Measurements from ENCODE around the gene PSAPL1.

DNA sequence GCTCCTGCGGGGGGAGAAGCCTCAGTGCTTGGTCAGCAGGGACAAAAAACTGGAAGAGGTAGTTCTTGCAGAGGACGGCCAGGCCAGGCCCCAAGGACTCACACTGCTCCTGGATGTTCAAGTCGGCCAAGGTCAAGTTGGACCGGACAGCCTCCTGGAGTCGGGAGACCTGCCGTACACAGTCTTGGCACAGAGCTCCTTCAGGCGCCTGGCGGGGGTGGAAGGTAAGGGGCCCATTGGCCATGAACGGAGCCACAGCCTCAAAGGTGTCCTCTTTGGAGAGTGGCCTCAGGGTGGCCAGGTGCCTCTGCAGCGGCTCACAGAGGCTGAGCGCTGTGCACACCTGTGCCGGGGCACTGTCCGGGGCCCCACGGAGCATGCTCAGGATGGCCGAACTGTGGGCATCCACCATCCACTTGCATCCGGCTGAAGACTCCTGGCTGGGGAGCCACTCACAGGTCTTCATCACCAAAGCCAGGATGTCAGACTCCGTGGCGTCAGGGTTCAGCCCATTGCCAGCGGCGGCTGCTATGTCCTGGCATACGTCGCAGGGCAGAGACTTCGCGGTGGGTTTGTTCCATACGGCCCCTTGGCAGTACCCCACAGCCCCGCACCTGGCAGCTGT, 477 bp downstream of the PSAPL1 start:
- no peak for TF ChIP-seq EZH2 (IDR thresholded peaks at IDR 0.05; ENCODE audit: insufficient read depth, poor library complexity, severe bottlenecking)
- no peak for TF ChIP-seq EZH2phosphoT487 (IDR thresholded peaks at IDR 0.05; ENCODE audit: insufficient read depth, low read depth)
